B cell (primary cell): ENCODE results near the gene FCER1G. TPM values are rescaled to one million over a fixed set of nuclear protein-coding genes. Genes with fewer than 3 reads are reported as not detected.

ENCODE experiments used
- ATAC-seq: fragments of 200-7000 bp; cut with Tn5 transposase; one replicate; pipeline ENCODE4 v1.10.0; 2021; ENCODE audit warnings: low read depth, mild to moderate bottlenecking, moderate number of reproducible peaks, moderate library complexity
- CTCF ChIA-PET: fragments of 350-600 bp; sonication (Branson Sonifier 250); formaldehyde crosslinking; loops from one replicate; lab custom pipeline; 2021; ENCODE audit warnings: antibody characterized with exemption, inconsistent platforms; lab: Charles Lee
- POLR2A ChIA-PET: fragments of 350-600 bp; sonication (Branson Sonifier 250); formaldehyde crosslinking; loops from one replicate; lab custom pipeline; 2021; ENCODE audit warnings: antibody characterized with exemption; lab: Charles Lee
- DNase-seq: peaks from one replicate; pipeline ENCODE4 v3.0.0; 2013
- H2AFZ ChIP-seq: 2 replicates; pipeline ENCODE4 v1.6.1; 2012; ENCODE audit warnings: mild to moderate bottlenecking, low read depth, low read length; ENCODE audit not compliant: insufficient read depth, poor library complexity, severe bottlenecking
- H3K27ac ChIP-seq, 2 donors: 1 replicate in 1 of 2; 2 replicates in 1 of 2; pipeline ENCODE4 v1.5.1; 2012 to 2013; ENCODE audit warnings: low read length in 2 of 2, mild to moderate bottlenecking in 2 of 2, moderate library complexity in 1 of 2
- H3K27me3 ChIP-seq, 4 experiments: fragments of 200-600 bp in 1 of 4; sonication (generic) in 1 of 4; replicated peaks in 1 of 4; 1 replicate in 2 of 4; 2 replicates in 2 of 4; pipeline versions ENCODE4 v1.6.1 to v1.7.0; 2013 to 2016; ENCODE audit warnings: low read length in 3 of 4, mild to moderate bottlenecking in 2 of 4, mixed read lengths in 1 of 4, moderate library complexity in 1 of 4; ENCODE audit not compliant: insufficient read depth in 4 of 4, control insufficient read depth in 3 of 4; ENCODE audit errors: control extremely low read depth in 1 of 4
- H3K36me3 ChIP-seq, 2 experiments: replicated peaks in 1 of 2; 1 replicate in 1 of 2; 2 replicates in 1 of 2; pipeline versions ENCODE4 v1.6.1 to v1.7.1; 2013; ENCODE audit warnings: low read length in 1 of 2; ENCODE audit not compliant: insufficient read depth in 2 of 2, control insufficient read depth in 1 of 2; ENCODE audit errors: control extremely low read depth in 1 of 2, extremely low read depth in 1 of 2
- H3K4me1 ChIP-seq, 2 donors: fragments of 200-600 bp in 1 of 2; sonication (generic) in 1 of 2; 1 replicate in 1 of 2; 2 replicates in 1 of 2; pipeline versions ENCODE4 v1.5.1 to v1.6.1; 2013 to 2017; ENCODE audit warnings: low read length in 2 of 2; ENCODE audit not compliant: control insufficient read depth in 2 of 2, insufficient read depth in 2 of 2
- H3K4me2 ChIP-seq: replicated peaks from 2 replicates; pipeline ENCODE3; 2012; ENCODE audit warnings: mild to moderate bottlenecking, low read depth, low read length; ENCODE audit not compliant: poor library complexity, severe bottlenecking
- H3K4me3 ChIP-seq, 5 experiments: fragments of 200-600 bp in 1 of 5; sonication (generic) in 1 of 5; 1 replicate in 3 of 5; 2 replicates in 2 of 5; pipeline versions ENCODE4 v1.5.1 to v1.7.0; 2011 to 2016; ENCODE audit warnings: low read length in 4 of 5, mild to moderate bottlenecking in 4 of 5, low read depth in 2 of 5, control low read depth in 1 of 5, moderate library complexity in 1 of 5; ENCODE audit not compliant: insufficient read depth in 1 of 5; ENCODE audit errors: control extremely low read depth in 1 of 5, extremely low read depth in 1 of 5
- H3K79me2 ChIP-seq: fragments of 200-600 bp; sonication (generic); one replicate; pipeline ENCODE4 v1.6.0; 2016; ENCODE audit warnings: low read length; ENCODE audit not compliant: control insufficient read depth, insufficient read depth
- H3K9ac ChIP-seq: fragments of 200-600 bp; sonication (generic); 2 replicates; pipeline ENCODE4 v1.6.1; 2017; ENCODE audit warnings: mild to moderate bottlenecking, low read length, moderate library complexity
- H3K9me3 ChIP-seq, 3 donors: one replicate each; pipeline versions ENCODE4 v1.6.1 to v1.7.1; 2013; ENCODE audit warnings: low read length in 2 of 3; ENCODE audit not compliant: control insufficient read depth in 2 of 3, insufficient read depth in 1 of 3; ENCODE audit errors: control extremely low read depth in 1 of 3
- H4K20me1 ChIP-seq: 2 replicates; pipeline ENCODE4 v1.6.0; 2012; ENCODE audit warnings: mild to moderate bottlenecking, low read length; ENCODE audit not compliant: insufficient read depth, control insufficient read depth, poor library complexity, severe bottlenecking
- H3K27ac Mint-ChIP-seq: one replicate; pipeline ENCODE4 v1.8.0; 2021; ENCODE audit warnings: mixed read lengths
- H3K27me3 Mint-ChIP-seq: one replicate; pipeline ENCODE4 v1.8.0; 2021; ENCODE audit warnings: mixed read lengths
- H3K4me1 Mint-ChIP-seq: one replicate; pipeline ENCODE4 v1.8.0; 2021; ENCODE audit warnings: mixed read lengths
- H3K4me3 Mint-ChIP-seq: one replicate; pipeline ENCODE4 v1.8.0; 2021; ENCODE audit warnings: mixed read lengths
- H3K9me3 Mint-ChIP-seq: one replicate; pipeline ENCODE4 v1.8.0; 2022; ENCODE audit warnings: mixed read lengths; ENCODE audit not compliant: insufficient read depth
- EZH2 ChIP-seq: IDR thresholded peaks from 2 replicates; pipeline ENCODE4 v1.6.1; 2012; ENCODE audit warnings: borderline replicate concordance, low read depth, mild to moderate bottlenecking, moderate library complexity, low read length; ENCODE audit not compliant: insufficient read depth, poor library complexity, severe bottlenecking
- WGBS: methylation state at CpG from one replicate; pipeline ENCODE4 v1.1.5; 2013; ENCODE audit warnings: missing lambda C conversion rate; ENCODE audit not compliant: insufficient coverage; 5-methylcytosine and 5-hydroxymethylcytosine counted together
- intact Hi-C: fragments of 100-400 bp; cut with micrococcal nuclease; formaldehyde crosslinking; loops from one replicate; pipeline ENCODE4 v1.10.0; 2022
- polyA plus RNA-seq: library from polyadenylated mRNA; depleted of rRNA; stranded (reverse); fragments of >200 nt; gene quantifications from 2 replicates; pipeline ENCODE4 v1.2.3, GENCODE V29; 2012
- total RNA-seq, 2 donors: library from RNA; stranded (reverse); fragments of 120-200 nt in 1 of 2; gene quantifications; 1 replicate in 1 of 2; 2 replicates in 1 of 2; pipeline versions ENCODE4 v1.2.3 to v1.2.4, GENCODE V29; 2013 to 2022
- TF ChIP-seq, protein P1 (sequence below): fragments of 200-600 bp; IDR thresholded peaks from one replicate; pipeline ENCODE4 v1.8.0; 2022; ENCODE audit warnings: antibody characterized with exemption, mild to moderate bottlenecking

The FCER1G gene
- total and polyA plus RNA-seq, 2 donors (not counting 1 experiment from before 2014, with no cell fraction given) = 0.76 to 13.6 TPM

DNA sequence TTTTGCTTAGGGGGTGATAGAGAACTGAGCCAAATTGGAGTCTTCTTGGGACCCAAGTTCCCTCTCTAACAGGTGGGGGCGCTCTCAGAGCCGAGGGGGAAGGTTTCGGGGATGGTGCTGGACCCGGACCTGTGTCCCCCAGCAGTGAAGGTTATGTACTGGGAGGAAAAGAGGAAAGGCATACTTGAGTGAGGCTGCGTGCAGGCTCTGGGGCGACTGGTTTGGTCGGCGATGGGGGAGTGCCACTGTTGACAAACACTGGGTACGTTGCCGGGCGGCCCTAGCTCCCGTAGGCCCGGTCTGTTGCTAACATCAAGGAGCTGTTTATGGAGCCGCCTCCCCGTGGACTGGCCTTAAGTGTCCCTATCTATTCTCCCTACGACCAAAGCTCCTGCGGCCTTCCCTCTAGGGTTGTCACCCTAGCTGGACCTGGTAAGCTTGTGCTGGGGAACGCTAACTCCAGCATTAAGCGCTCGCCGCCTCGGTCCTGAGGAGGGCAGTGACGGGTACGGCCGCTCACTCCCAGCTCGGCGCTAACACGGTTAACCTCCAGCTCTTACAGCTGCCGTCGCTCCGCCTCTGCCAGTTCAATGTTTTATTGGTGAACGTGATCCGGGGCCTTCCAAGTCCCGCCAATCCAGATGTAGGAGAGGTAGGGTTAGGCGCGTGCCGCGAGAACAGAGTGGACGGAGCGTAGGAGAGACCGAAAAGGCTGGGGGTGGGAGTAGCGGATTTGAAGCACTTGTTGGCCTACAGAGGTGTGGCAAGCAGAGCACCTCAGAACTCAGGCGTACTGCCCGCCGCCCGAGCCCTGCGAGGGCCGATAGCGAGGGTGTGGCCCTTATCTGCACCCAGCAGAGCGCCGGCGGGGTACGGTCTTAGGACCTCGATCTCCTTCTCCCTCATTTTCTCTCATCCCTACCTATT, 49.1 kb upstream of the FCER1G start, which contains the start of gene PPOX:
PPOX (plus strand) TSS at position 685 of the 927 bp plus-strand sequence. CDS start 422 bp downstream, outside the sequence.
- peak; percentile 95 for DNase-seq
- peak within 1 kb of the TSS; percentile 95 for H2AFZ ChIP-seq
- intact Hi-C loops = loop anchor here (1.0 to 2.0 kb wide), 7 partner anchors 11 to 59 kb away; partner anchors contain the start of genes B4GALT3, DEDD, NDUFS2 and NIT1
- Mint-ChIP-seq H3K27me3 (no peaks in the 10 kb centered on the region), H3K4me1 (peaks cover 47% of the 10 kb centered on the region), H3K27ac (peak within 1 kb of the TSS; percentile 99), H3K4me3 (peak within 1 kb of the TSS; percentile 91), H3K9me3 (no peaks in the 10 kb centered on the region)
- H3K4me2 ChIP-seq = peak within 1 kb of the TSS; percentile 95
- peak; percentile 94 for ATAC-seq
- no peaks in the 10 kb centered on the region for H3K9me3 ChIP-seq
- H4K20me1 ChIP-seq = no peaks in the 10 kb centered on the region
- WGBS = under 1% methylated on average over 52 of the region's 54 CpGs
- POLR2A ChIA-PET = interaction anchor here (0.6 to 2.2 kb wide), 15 partner anchors 8 to 145 kb away, joined by 3 to 12 read pairs (median 4); partner anchors contain the start of genes B4GALT3, F11R, TOMM40L and UFC1
- CTCF ChIA-PET = interaction anchor here (0.6 to 4.8 kb wide), 37 partner anchors 8 to 874 kb away, joined by 3 to 47 read pairs (median 4); partner anchors contain the start of genes ADAMTS4, ARHGAP30, B4GALT3 and CFAP126
- peaks cover 19% of the 10 kb centered on the region for H3K79me2 ChIP-seq
- H3K27me3 ChIP-seq = no peaks in the 10 kb centered on the region
- peaks cover 0 to 41% of the 10 kb centered on the region in 2 experiments for H3K36me3 ChIP-seq
- peaks cover 20 to 26% of the 10 kb centered on the region in 2 donors for H3K4me1 ChIP-seq
- no peak for TF ChIP-seq EZH2
- TF ChIP-seq, protein P1, sequence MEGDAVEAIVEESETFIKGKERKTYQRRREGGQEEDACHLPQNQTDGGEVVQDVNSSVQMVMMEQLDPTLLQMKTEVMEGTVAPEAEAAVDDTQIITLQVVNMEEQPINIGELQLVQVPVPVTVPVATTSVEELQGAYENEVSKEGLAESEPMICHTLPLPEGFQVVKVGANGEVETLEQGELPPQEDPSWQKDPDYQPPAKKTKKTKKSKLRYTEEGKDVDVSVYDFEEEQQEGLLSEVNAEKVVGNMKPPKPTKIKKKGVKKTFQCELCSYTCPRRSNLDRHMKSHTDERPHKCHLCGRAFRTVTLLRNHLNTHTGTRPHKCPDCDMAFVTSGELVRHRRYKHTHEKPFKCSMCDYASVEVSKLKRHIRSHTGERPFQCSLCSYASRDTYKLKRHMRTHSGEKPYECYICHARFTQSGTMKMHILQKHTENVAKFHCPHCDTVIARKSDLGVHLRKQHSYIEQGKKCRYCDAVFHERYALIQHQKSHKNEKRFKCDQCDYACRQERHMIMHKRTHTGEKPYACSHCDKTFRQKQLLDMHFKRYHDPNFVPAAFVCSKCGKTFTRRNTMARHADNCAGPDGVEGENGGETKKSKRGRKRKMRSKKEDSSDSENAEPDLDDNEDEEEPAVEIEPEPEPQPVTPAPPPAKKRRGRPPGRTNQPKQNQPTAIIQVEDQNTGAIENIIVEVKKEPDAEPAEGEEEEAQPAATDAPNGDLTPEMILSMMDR = peak; percentile 68
- peak within 1 kb of the TSS; percentile 78 for H3K9ac ChIP-seq
- H3K4me3 ChIP-seq = peak within 1 kb of the TSS; percentile 48 to 82 (median 69)
- H3K27ac ChIP-seq = peak within 1 kb of the TSS; percentile 89 to 92
